Measurements from ENCODE around the gene WNK3.

GRCh38 chrX:54180403-54180802 lies 177.4 kb downstream of the WNK3 start:
- TF ChIP-seq CTCF (IDR thresholded peaks at IDR 0.05) = no peak
- TF ChIP-seq POLR2A (IDR thresholded peaks at IDR 0.05) = no peak

Measured in adrenal gland (tissue), 5 donors.